Choroid plexus epithelial cell (primary cell): ENCODE results near the gene WASF3.

Source experiments
- DNase-seq: peaks from one replicate; pipeline ENCODE4 v3.0.0-alpha.2; 2010; ENCODE audit warnings: low read depth
- H3K4me3 ChIP-seq: 2 replicates; pipeline ENCODE4 v1.5.1; 2011; ENCODE audit warnings: low read depth, mild to moderate bottlenecking, control low read depth, low read length, moderate library complexity
- CTCF ChIP-seq: conservative IDR thresholded peaks from 2 replicates; pipeline ENCODE4 v1.5.1; 2011; ENCODE audit warnings: low read depth, mild to moderate bottlenecking, control low read depth, inconsistent platforms, low read length, moderate library complexity

The WASF3 gene

GRCh38 chr13:26727122-26727521 lies 169.6 kb downstream of the WASF3 start:
- no peak overlapping the region for H3K4me3 ChIP-seq

DNA sequence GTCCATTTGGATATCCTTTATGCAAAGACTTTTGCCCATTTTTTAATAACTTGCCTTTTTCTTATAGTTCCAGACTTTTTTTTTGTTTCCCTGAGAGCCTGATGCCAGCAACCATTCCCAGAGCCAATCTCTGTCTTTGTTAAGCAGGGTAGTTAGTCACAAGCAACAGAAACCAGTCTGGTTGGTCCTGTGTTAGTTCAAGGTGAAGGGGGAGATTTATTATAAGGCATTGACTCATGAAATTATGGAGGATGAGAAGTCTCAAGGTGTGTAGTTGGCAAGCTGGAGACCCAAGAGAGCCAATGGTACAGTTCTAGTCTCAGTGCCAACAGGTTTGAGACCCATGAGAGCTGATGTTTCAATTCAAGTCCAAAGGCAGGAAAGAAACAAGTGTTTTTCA lies 170.2 kb downstream of the WASF3 start:
- H3K4me3 ChIP-seq = no peak overlapping the region
- TF ChIP-seq CTCF = no peak
- DNase-seq = no peak

More at GRCh38 chr13:26727122-26727521, 169.6 kb downstream of the WASF3 start:
- DNase-seq = no peak
- no peak for TF ChIP-seq CTCF

- DNase-seq = no peak
- TF ChIP-seq CTCF = no peak
- H3K4me3 ChIP-seq = no peak overlapping the region
Observed at GRCh38 chr13:26735677-26736076, 178.2 kb downstream of the WASF3 start.
